Measurements from ENCODE around the gene SYNGR1.
A peak's percentile ranks its signal among the peaks of the same experiment; 100 is the strongest.
"Not testable (repeated sequence)": the region's sequence is repeated elsewhere in the genome, so short reads cannot be mapped to it uniquely, and the experiment has no call there.

Gene SYNGR1

GRCh38 chr22:39388261-39389011, 38.6 kb downstream of the SYNGR1 start:
- Mint-ChIP-seq H3K4me3 (peak overlapping the region; percentile 84), H3K27ac (peak overlapping the region; percentile 79), H3K36me3 (no peaks in the 10 kb centered on the region), H3K4me1 (peaks cover 22% of the 10 kb centered on the region), H3K9me3 (no peaks in the 10 kb centered on the region), H3K27me3 (no peaks in the 10 kb centered on the region)
- ATAC-seq = peak; percentile 87

- Mint-ChIP-seq H3K27ac (peak overlapping the region; percentile 79), H3K27me3 (no peaks in the 10 kb centered on the region), H3K36me3 (no peaks in the 10 kb centered on the region), H3K9me3 (no peaks in the 10 kb centered on the region), H3K4me1 (peaks cover 18% of the 10 kb centered on the region), H3K4me3 (no peak overlapping the region)
- ATAC-seq = no peak
Observed at GRCh38 chr22:39389420-39389819, 39.6 kb downstream of the SYNGR1 start.

- Mint-ChIP-seq H3K4me3 (no peak overlapping the region), H3K36me3 (no peaks in the 10 kb centered on the region), H3K27me3 (no peaks in the 10 kb centered on the region), H3K27ac (no peak overlapping the region), H3K9me3 (no peaks in the 10 kb centered on the region), H3K4me1 (peaks cover 7% of the 10 kb centered on the region)
- no peak for ATAC-seq
Observed at GRCh38 chr22:39392341-39392948, 42.7 kb downstream of the SYNGR1 start.

GRCh38 chr22:39395936-39396796, 46.4 kb downstream of the SYNGR1 start:
- Mint-ChIP-seq H3K36me3 (no peaks in the 10 kb centered on the region), H3K9me3 (no peaks in the 10 kb centered on the region), H3K27ac (peak overlapping the region; percentile 0), H3K4me3 (no peak overlapping the region), H3K4me1 (peaks cover 2% of the 10 kb centered on the region), H3K27me3 (no peaks in the 10 kb centered on the region)
- no peak for ATAC-seq

GRCh38 chr22:39396797-39397195, 47.0 kb downstream of the SYNGR1 start:
- no peak for ATAC-seq
- no peaks in the 10 kb centered on the region for H3K27me3 Mint-ChIP-seq
- peaks cover 8% of the 10 kb centered on the region for H3K4me1 Mint-ChIP-seq
- no peak overlapping the region for H3K4me3 Mint-ChIP-seq
- H3K36me3 Mint-ChIP-seq = no peaks in the 10 kb centered on the region
- H3K27ac Mint-ChIP-seq = peak overlapping the region; percentile 0
- H3K9me3 Mint-ChIP-seq = no peaks in the 10 kb centered on the region

- H3K36me3 Mint-ChIP-seq = peaks cover 22% of the 10 kb centered on the region
- H3K4me1 Mint-ChIP-seq = peaks cover 24% of the 10 kb centered on the region
- H3K27ac Mint-ChIP-seq = no peak overlapping the region
- H3K27me3 Mint-ChIP-seq = no peaks in the 10 kb centered on the region
- H3K9me3 Mint-ChIP-seq = no peaks in the 10 kb centered on the region
- H3K4me3 Mint-ChIP-seq = peak overlapping the region; percentile 32
- ATAC-seq = no peak
Observed at GRCh38 chr22:39401301-39401631, 51.5 kb downstream of the SYNGR1 start.

- Mint-ChIP-seq H3K9me3 (no peaks in the 10 kb centered on the region), H3K4me1 (peaks cover 31% of the 10 kb centered on the region), H3K27ac (no peak overlapping the region), H3K4me3 (no peak overlapping the region), H3K36me3 (peaks cover 22% of the 10 kb centered on the region), H3K27me3 (no peaks in the 10 kb centered on the region)
- no peak for ATAC-seq
Observed at GRCh38 chr22:39405346-39406085, 55.7 kb downstream of the SYNGR1 start.

GRCh38 chr22:39408173-39408572, 58.4 kb downstream of the SYNGR1 start:
- Mint-ChIP-seq H3K9me3 (no peaks in the 10 kb centered on the region), H3K27me3 (no peaks in the 10 kb centered on the region), H3K27ac (no peak overlapping the region), H3K4me1 (peaks cover 29% of the 10 kb centered on the region), H3K4me3 (no peak overlapping the region), H3K36me3 (peaks cover 19% of the 10 kb centered on the region)
- no peak for ATAC-seq

GRCh38 chr22:39408807-39409206, 59.0 kb downstream of the SYNGR1 start:
- no peak overlapping the region for H3K27ac Mint-ChIP-seq
- peaks cover 14% of the 10 kb centered on the region for H3K36me3 Mint-ChIP-seq
- H3K4me3 Mint-ChIP-seq = no peak overlapping the region
- ATAC-seq = no peak
- peaks cover 25% of the 10 kb centered on the region for H3K4me1 Mint-ChIP-seq
- H3K27me3 Mint-ChIP-seq = no peaks in the 10 kb centered on the region
- H3K9me3 Mint-ChIP-seq = no peaks in the 10 kb centered on the region

GRCh38 chr22:39409516-39410029, 59.8 kb downstream of the SYNGR1 start:
- Mint-ChIP-seq H3K4me1 (peaks cover 26% of the 10 kb centered on the region), H3K27ac (no peak overlapping the region), H3K9me3 (no peaks in the 10 kb centered on the region), H3K27me3 (no peaks in the 10 kb centered on the region), H3K36me3 (peaks cover 10% of the 10 kb centered on the region), H3K4me3 (no peak overlapping the region)
- ATAC-seq = no peak

GRCh38 chr22:39410264-39410663, 60.5 kb downstream of the SYNGR1 start:
- Mint-ChIP-seq H3K9me3 (no peaks in the 10 kb centered on the region), H3K27me3 (no peaks in the 10 kb centered on the region), H3K27ac (no peak overlapping the region), H3K4me3 (no peak overlapping the region), H3K36me3 (peaks cover 7% of the 10 kb centered on the region), H3K4me1 (peaks cover 26% of the 10 kb centered on the region)
- ATAC-seq = no peak

- not testable (repeated sequence) for H3K27me3 Mint-ChIP-seq, H3K4me3 Mint-ChIP-seq, H3K9me3 Mint-ChIP-seq, ATAC-seq
- Mint-ChIP-seq H3K36me3 (peaks cover 11% of the 10 kb centered on the region), H3K4me1 (peaks cover 24% of the 10 kb centered on the region), H3K27ac (peak overlapping the region; percentile 66)
Observed at GRCh38 chr22:39411828-39412365, 62.1 kb downstream of the SYNGR1 start.

GRCh38 chr22:39413204-39413603, 63.4 kb downstream of the SYNGR1 start:
- not testable (repeated sequence) for H3K27me3 Mint-ChIP-seq, ATAC-seq, H3K9me3 Mint-ChIP-seq, H3K27ac Mint-ChIP-seq, H3K4me3 Mint-ChIP-seq
- Mint-ChIP-seq H3K36me3 (peaks cover 21% of the 10 kb centered on the region), H3K4me1 (peaks cover 19% of the 10 kb centered on the region)

- Mint-ChIP-seq H3K36me3 (peaks cover 32% of the 10 kb centered on the region), H3K9me3 (no peaks in the 10 kb centered on the region), H3K27ac (no peak overlapping the region), H3K4me3 (no peak overlapping the region), H3K4me1 (peaks cover 19% of the 10 kb centered on the region), H3K27me3 (no peaks in the 10 kb centered on the region)
- no peak for ATAC-seq
Observed at GRCh38 chr22:39414377-39414776, 64.6 kb downstream of the SYNGR1 start.

GRCh38 chr22:39414886-39415285, 65.1 kb downstream of the SYNGR1 start:
- Mint-ChIP-seq H3K36me3 (peaks cover 38% of the 10 kb centered on the region), H3K9me3 (no peaks in the 10 kb centered on the region), H3K4me1 (peaks cover 19% of the 10 kb centered on the region), H3K27me3 (no peaks in the 10 kb centered on the region), H3K27ac (no peak overlapping the region), H3K4me3 (no peak overlapping the region)
- ATAC-seq = no peak

All from stimulated activated memory B cell treated with anti-CD40 and anti-IgM and Interleukin-4, amounts not matched to agents 10 μg/mL and 1 μg/mL and 100 μg/mL, for 72 hours (primary cell).